Activated CD4-positive, alpha-beta T cell treated with anti-CD3 and anti-CD28 coated beads, Interleukin-10, Interleukin-2, amounts not matched to agents 100 ng/mL and 50 ng/mL, durations not matched to agents 16 hours and 8 hours (primary cell): ENCODE measurements around the gene TTC21A.

Source experiments
- DNase-seq: peaks from one replicate; pipeline ENCODE4 v3.0.0-alpha.2; 2020

The TTC21A gene

DNA sequence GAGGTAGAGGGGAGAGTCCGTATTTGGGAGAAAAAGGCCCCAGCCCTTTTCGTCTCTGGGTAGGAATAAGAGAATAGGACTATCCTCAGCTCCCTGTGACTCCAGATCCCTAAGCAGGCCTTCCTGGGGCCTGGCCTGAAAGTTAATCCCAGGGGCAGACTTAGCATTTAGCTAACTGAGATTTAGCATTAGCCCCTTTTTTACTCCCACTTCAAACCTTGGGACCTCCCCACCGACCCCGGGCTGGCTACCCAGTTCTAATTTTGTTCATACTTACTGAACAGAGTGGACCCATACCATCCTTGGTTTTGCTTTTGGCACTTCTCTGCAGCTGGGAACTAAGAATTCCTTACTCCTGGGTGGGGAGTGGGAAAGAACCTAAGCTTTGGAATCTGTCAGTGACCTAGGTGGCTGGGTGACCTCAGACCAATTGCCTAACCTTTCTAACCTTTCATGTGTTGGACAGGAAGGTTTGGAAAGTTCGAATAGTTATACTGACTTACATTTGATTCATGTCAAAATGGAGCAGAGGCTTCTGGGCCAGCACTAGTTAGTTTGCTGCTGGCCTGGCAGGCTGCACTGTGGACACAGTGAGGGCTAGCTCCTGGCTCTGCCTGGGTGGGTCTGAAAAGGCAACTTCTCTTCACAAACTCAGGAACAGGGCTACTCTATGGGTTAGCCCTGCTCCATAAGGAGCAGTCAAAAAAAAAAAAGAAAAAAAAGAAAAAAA lies 11.6 kb downstream of the TTC21A start:
- DNase-seq: no peak

DNA sequence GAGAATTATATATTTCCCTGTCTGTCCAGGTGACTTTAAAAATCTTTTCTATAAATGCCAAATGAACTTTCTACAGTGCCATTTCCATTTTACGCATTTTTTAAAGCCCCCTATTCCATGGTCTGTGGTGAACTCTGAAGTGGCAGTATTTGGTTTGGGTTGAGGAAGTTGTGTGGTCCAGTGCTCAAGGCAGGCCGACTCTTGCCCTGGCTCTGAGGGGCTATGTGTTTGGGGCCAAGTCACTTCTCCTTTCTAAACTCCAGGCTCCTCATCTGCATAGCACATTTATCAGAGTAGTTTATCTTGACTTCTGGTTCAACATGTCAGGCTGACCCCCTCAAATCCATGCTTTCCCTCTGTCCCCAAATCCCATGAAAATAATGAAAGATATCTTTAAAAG lies 14.1 kb downstream of the TTC21A start:
- no peak for DNase-seq

DNA sequence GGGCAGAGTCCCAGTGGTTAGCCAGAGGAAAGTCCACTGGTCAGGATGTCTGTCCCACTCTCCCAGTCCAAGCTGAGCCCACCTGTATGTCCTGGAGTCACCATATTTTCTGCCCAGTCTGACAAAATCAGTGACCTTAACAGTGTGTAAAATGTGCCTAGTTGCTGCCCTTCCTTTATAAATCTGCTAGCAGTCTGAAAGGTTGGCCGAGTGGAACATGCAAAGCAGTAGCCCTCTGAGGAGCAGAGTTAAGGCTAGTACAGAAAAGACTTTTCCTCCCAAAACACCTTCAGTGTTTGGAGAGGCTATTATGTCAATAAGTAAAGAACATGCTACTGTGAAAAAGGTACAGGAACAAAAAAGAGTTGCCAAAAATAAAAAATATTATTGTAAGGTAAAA lies 15.3 kb downstream of the TTC21A start:
- no peak for DNase-seq

DNA sequence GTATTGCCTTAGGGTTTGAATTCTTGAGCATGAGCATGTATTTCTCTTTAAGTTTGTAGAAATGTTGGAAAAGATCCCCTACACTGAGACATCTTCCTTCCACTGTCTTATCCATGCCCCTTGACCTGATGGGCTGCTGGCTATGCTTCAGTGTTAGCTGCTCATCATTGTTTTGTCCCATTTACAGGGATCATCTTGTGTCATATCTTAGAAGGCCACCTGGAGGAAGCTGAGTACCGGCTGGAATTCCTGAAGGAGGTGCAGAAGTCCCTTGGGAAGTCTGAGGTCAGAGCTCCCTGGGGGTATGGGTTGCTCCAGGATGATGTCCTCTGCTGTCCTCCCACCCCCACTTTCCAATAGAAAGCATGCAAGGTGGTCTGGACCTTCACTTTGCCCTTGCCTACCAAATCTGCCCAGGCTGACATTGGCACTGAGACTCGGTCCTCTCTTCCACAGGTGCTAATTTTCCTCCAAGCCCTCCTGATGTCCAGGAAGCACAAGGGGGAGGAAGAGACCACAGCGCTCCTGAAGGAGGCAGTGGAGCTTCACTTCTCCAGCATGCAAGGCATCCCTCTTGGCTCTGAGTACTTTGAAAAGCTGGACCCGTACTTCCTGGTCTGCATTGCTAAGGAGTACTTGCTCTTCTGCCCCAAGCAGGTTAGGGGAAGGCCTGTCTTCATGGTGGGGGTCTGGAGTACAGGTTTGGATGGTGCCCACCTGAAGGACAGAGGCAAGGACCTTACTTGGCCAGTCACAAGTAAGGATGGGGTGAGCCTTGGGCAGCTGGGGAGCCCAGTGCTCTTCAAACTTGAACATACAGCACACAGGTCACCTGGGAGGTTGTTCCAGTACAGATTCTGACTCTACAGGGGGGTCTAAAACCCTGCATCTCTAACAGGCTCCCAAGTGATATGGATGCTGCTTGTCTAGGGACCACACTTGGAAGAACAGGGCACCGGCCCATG lies 17.7 kb downstream of the TTC21A start:
- no peak for DNase-seq

DNA sequence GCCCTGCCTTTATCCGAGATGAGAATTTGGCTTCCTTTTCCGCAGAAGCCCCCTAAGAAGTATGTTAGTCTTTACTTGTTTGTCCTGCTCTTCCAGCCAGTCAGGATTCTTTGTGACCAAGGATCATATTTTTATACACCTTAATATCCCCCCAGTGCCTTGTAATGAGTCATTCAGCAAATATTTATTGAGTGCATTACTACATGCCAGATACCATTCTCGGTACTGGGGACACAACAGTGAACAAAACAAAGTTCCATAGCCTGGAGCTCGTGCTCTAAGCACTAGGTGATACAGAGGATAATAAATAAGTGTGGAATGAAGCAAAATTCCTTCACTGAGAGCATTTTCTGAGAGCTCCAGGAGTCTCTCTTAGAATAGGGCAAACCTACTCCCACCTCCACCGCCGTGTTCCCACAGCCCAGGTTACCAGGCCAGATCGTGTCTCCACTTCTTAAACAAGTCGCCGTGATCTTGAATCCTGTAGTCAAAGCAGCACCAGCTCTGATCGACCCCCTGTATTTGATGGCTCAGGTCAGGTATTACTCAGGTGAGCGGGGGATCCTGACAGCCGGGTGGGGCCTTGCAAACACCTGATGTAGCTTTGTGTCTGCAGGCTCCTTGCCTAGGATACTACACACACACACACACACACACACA lies 18.5 kb downstream of the TTC21A start:
- DNase-seq: no peak

DNA sequence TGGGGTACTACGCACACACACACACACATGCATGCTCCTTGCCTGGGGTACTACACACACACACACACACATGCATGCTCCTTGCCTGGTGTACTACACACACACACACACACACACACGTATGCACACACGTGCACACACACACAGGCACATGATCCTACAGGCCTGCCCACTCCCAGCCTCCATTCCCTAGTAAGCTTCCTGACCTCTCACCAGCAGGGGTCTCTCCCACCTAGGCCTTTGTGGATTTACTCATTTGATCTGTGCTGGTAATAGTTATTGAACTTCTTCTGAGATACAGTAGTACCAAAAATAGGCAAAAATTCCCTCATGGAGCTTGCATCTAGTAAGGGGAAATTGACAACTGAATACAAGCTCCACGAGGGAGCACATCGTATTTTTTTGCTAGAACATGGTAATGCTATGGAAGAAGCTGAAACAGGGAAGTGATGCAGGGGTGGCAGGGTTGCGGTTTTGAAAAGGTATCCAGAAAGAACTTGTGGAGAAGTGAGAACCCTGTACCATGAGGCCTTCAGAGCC lies 19.1 kb downstream of the TTC21A start:
- no peak for DNase-seq

DNA sequence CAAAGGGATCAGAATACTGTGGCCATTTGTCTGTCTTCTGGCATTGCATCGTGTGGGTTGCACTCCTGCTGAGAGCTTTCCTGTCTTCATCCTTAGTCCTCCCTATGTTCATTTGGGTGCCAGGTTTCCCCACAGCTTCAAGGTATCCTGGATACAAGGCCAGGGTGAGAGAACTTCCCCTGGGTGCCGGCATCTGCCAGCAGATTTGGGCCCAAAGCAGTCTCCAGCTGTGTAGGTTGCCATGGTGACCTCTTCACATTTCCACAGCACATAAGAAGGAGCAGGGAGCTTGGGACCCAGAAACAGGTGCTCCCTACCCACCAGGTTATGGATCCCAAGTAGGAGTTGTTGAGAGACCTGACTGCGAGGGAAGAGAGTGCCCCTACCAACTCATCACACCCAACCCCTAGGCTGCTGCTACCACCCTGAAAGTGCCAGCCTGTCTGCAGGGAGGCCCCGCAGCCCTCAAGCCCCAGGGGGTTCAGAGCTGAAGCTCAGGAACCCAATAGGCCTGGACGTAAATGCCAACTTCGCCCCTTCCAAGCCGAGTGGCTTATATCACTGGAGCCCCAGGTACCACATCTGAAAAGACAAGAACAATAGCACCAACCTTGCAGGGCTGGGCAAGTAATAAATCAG lies 19.9 kb downstream of the TTC21A start:
- no peak for DNase-seq

DNA sequence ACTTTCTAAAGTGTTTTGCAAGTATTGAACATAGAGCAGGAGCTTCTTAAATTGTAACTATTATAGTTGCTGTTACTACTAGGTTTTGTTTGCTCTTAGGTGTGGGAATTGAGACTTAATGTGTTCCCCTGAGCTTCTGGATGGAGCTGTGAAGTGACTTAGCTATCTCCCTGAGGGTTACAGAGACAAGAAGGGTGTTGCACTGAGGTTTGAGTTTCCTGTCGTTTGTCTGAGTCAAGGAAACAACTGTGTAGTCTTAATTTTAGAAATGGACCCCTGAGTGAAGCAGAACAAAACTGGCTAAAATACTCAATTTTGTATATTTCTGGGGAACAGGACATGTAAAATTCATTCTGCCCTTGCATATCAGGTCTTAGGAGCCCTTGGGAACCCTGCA lies 20.4 kb downstream of the TTC21A start:
- no peak for DNase-seq

DNA sequence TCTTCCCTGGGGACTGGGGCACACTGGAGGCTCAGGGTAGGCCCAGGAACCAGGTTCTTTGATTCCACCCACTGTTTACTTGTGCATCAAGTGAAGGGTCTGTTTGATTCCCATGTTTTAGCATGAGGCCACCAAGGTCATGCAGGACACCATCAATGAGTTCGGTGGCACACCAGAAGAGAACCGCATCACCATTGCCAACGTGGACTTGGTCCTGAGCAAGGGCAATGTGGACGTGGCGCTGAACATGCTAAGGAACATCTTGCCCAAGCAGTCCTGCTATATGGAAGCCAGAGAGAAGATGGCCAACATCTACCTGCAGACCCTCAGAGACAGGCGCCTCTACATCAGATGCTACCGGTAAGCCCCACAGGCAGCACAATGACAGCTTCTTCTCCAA lies 21.5 kb downstream of the TTC21A start:
- DNase-seq: no peak

DNA sequence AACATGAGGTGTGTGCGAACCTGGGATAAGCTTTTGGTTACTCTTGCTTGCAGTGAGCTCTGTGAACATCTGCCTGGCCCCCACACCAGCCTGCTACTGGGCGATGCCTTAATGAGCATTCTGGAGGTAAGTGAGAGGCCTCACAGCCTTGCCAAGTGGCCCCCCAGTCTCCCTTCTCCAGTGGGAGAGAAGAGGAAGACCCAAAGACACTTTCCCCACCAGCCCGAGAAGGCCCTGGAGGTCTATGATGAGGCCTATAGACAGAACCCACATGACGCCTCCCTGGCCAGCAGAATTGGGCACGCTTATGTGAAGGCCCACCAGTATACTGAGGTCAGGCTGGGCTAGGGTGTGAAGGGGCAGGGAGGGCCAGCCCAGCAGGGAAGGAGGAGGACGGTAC lies 22.5 kb downstream of the TTC21A start:
- DNase-seq: no peak

DNA sequence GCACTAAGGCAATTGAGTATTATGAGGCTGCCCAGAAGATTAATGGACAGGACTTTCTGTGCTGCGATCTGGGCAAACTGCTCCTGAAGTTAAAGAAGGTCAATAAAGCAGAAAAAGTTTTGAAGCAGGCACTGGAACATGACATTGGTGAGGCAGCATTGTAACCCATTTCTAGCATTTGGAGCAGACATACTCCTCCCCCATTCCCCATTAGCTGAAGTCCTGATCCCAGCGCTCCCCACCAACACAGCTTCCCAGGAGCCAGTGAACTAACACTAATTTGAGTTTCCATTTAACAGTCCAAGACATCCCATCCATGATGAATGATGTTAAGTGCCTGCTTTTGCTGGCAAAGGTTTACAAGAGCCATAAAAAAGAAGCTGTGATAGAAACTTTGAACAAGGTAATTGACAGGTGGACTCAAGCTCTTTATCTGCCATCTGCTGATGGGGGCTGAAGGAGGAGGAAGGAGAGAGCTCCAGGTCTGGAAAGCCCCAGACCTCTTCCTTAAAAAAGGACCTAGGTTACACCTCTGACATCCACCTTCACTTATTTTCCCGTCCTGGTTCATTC lies 23.3 kb downstream of the TTC21A start:
- DNase-seq: no peak

DNA sequence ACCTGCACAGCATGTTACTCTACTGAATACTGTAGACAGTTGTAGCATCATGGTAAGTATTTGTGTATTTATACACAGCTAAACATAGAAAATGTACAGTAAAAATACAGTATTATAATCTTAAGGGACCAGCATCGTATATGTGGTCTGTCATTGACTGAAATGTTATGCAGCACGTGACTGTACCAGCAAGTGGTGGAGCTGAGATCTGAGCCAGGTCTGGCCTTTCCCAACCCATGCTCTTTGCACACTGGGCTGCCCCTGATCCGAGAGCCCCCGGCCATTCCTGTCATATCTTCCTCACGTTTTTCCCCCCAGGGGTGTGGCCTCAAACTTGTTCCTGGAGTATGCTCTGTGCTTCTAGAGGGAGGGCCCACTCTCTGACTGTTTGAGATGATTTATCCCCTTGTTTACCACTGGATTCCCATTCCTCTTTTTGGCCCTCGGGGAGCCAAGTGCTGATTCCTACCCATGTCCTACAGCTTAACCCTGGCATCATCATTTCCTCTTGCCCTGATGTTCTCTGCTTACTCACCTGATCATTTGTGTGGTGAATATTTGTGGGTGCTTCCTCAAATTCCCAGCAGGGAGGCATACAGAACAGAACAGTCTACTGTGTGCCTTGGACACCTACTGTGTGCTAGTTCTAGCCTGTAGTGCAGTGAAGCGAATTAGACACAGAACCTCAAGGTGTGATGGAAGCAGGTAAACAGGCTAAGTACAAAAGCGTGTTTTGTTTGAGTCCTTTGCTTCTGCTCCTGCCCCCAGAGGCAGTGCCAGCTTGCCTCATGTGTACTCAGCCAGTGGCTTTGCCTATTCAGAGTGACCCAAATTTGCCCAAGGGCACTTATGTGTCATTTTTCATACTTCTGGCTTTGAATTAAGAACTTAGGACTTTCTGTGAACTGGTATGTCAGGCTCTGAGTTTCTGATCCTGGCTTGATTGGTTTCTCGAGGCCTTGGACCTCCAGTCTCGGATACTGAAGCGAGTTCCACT lies 24.9 kb downstream of the TTC21A start:
- DNase-seq: no peak

DNA sequence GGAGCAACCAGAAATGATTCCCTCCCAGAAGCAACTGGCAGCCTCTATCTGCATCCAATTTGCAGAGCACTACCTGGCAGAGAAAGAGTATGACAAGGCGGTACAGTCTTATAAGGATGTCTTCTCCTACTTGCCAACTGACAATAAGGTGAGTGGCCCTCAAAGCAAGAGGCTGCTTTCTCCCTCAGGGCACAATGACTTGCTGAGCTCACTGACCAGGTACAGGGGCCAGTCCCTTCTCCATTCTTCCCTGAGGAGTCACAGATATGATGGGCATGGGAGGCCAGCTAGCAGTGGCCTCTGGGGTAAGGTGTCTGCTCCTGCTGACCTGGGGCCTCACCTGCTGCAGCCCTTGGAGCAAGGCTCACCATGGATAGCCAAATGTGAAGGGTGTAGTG lies 25.6 kb downstream of the TTC21A start:
- no peak for DNase-seq

DNA sequence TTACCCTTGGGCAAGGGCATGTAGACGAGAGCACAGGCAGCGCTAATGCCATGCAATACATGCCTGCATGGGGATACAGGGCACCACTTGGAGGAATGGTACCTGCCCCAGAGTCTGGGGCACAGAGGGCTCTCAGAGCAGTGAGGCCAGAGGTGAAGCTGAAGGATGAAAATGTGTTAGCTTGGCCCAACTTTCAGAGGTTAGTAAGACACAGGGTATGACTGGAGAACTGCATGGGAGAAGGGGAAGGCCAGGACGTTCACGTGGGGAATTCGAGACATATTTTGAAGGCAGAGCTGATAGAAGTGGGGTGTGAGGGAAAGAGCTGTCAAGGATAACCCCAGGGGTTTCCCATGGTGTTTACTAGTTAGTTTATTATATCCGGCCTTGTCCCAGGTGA lies 26.3 kb downstream of the TTC21A start:
- DNase-seq: no peak

DNA sequence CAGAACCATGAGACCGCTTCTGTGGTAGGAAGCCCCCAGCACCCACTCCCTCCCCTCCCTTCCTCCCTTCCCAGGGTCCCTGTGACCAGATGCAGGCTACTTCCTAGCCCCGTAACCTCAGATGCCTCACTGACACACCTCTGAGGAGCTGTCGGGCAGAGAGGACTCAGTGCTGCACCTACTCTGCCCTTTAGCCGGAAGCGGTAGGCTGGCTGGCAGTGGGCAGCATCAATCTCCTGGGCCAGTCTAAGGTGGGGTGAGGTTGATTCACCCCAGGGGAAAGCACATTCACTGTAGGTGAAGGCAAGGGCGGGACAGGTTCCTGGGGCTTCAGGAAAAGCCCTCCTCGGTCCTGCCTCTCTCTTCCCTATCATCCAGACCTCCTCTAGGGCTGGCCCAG lies 26.8 kb downstream of the TTC21A start:
- DNase-seq: no peak

DNA sequence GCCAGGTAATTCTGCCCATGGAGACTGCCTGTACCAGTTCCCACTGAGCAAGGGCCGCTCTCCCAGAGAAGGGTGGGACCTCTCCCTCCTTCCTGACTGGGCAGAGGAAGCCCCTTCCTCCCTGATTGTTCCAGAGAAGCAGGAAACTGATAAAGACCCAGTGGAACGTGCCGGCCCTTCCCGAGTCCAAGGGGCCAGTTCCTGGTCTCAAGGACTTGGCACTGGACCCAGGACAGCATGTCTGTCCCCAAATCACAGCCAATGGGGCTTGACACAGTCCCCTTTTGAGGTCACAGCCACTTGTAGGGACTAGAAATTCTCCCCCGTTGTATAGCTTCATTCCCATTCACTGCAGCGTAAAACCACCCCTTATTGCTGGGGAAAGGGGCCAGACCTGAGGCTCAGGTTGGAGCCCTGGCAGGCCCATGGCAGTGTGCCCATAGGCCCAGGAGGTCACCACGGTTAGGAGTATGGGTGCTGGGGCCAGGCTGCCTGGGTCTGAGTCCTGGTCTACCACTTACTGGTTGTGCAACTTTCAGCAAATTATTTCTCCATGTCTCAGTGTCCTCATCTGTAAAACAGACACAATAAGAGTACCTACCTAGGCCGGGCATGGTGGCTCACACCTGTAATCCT lies 27.8 kb downstream of the TTC21A start:
- no peak for DNase-seq

DNA sequence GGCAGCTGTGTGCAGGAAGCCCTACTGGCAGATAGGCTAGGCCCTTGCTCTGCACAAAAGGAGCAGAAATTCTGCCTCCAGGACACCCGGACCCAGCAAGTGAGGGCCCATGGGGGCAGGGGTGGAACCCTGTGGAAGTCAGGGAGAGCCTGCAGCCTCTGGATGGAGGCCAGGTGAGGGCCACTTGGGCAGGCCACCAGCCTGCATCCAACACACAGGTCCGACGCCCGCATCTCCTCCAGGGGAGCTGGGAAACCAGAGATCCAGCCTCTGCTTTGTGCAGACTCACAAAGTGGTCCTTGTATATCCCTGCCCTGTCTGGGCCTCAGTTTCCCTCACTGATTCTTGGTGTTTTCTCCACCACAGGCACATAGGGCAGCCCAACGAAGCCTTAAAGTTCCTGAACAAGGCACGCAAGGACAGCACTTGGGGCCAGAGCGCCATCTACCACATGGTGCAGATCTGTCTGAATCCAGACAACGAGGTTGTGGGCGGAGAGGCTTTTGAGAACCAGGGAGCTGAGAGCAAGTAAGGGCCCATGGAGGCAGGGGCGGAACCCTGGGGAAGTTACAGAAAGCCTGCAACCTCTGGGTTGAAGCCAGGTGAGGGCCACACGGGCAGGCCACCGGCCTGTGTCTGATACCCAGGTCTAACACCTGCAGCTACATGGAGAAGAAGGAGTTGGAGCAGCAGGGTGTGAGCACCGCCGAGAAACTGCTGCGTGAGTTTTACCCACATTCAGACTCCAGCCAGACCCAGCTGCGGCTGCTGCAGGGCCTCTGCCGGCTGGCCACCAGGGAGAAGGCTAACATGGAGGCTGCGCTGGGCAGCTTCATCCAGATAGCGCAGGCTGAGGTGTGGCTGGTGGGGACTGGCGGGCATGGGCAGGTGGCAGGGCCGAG lies 29.3 kb downstream of the TTC21A start:
- DNase-seq: no peak

DNA sequence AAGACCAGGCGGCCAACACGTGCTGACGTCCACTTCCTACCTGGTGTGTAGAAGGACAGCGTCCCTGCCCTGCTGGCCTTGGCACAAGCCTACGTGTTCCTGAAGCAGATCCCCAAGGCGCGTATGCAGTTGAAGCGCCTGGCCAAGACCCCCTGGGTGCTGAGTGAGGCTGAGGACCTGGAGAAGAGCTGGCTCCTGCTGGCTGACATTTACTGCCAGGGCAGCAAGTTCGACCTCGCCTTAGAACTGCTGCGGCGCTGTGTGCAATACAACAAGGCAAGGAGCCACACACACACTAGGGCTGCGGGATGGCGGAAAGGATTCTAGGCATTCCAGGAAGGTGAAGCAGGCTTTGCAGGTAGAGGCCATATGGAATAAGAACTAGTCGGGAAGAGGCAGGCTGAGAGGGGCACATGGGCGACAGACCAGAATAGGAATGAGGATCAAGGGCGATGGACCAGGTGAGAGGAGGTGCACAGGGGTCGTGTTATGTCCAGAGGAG lies 30.0 kb downstream of the TTC21A start:
- no peak for DNase-seq
